Erythroblast (primary cell): Measurements from ENCODE around the gene CACNA2D4.

ENCODE experiments used
- GATA1 ChIP-seq: IDR thresholded peaks from 2 replicates; pipeline ENCODE4 v1.6.1; 2011; ENCODE audit warnings: low read depth, mild to moderate bottlenecking, control low read depth, low read length, moderate library complexity
- POLR2A ChIP-seq: IDR thresholded peaks from 2 replicates; pipeline ENCODE4 v1.6.1; 2011; ENCODE audit warnings: mild to moderate bottlenecking, low read length

- TF ChIP-seq POLR2A (no peak), GATA1 (no peak)
Observed at GRCh38 chr12:1747609-1748008, 170.8 kb downstream of the CACNA2D4 start.
